ENCODE data around the gene GAA.

The GAA gene

GRCh38 chr17:80101011-80101945 lies at the start of gene GAA:
GAA (plus strand) TSS chr17:80101581; CDS start chr17:80104587, 3,006 bp downstream.
- peak; percentile 70 for DNase-seq

- DNase-seq: no peak
Observed at GRCh38 chr17:80051681-80052080, 49.7 kb upstream of the GAA start.

- no peak for DNase-seq
Observed at GRCh38 chr17:80053102-80053501, 48.3 kb upstream of the GAA start.

- no peak for DNase-seq
Observed at GRCh38 chr17:80055597-80055996, 45.8 kb upstream of the GAA start.

- DNase-seq: no peak
Observed at GRCh38 chr17:80058311-80058955, 42.9 kb upstream of the GAA start.

- DNase-seq: no peak
Observed at GRCh38 chr17:80060644-80061043, 40.7 kb upstream of the GAA start.

GRCh38 chr17:80061421-80061820 lies 40.0 kb upstream of the GAA start:
- DNase-seq: no peak

GRCh38 chr17:80063830-80064585 lies 37.4 kb upstream of the GAA start:
- DNase-seq: no peak

GRCh38 chr17:80064696-80065095 lies 36.7 kb upstream of the GAA start:
- no peak for DNase-seq

- no peak for DNase-seq
Observed at GRCh38 chr17:80065478-80066170, 35.8 kb upstream of the GAA start.

- no peak for DNase-seq
Observed at GRCh38 chr17:80067393-80067986, 33.9 kb upstream of the GAA start.

GRCh38 chr17:80068301-80069222 lies 32.8 kb upstream of the GAA start:
- no peak for DNase-seq

GRCh38 chr17:80070375-80071115 lies 30.8 kb upstream of the GAA start:
- no peak for DNase-seq

GRCh38 chr17:80071116-80071841 lies 30.1 kb upstream of the GAA start:
- DNase-seq: peak; percentile 28

- DNase-seq: no peak
Observed at GRCh38 chr17:80072410-80072809, 29.0 kb upstream of the GAA start.

- no peak for DNase-seq
Observed at GRCh38 chr17:80080081-80080480, 21.3 kb upstream of the GAA start.

- no peak for DNase-seq
Observed at GRCh38 chr17:80081596-80081995, 19.8 kb upstream of the GAA start.

GRCh38 chr17:80082403-80083135 lies 18.8 kb upstream of the GAA start:
- DNase-seq: peak; percentile 69

- DNase-seq: no peak
Observed at GRCh38 chr17:80083136-80083661, 18.2 kb upstream of the GAA start.

All from NCI-H1105 treated with DMSO at 0.1 percent for 48 hours (cell line).